CD4-positive, alpha-beta T cell treated with Interleukin-21 for 1 hour (primary cell): ENCODE measurements around the gene SSNA1.

Experiments used
- DNase-seq: peaks from one replicate; pipeline ENCODE4 v3.0.0-alpha.2; 2020

The SSNA1 gene

DNA sequence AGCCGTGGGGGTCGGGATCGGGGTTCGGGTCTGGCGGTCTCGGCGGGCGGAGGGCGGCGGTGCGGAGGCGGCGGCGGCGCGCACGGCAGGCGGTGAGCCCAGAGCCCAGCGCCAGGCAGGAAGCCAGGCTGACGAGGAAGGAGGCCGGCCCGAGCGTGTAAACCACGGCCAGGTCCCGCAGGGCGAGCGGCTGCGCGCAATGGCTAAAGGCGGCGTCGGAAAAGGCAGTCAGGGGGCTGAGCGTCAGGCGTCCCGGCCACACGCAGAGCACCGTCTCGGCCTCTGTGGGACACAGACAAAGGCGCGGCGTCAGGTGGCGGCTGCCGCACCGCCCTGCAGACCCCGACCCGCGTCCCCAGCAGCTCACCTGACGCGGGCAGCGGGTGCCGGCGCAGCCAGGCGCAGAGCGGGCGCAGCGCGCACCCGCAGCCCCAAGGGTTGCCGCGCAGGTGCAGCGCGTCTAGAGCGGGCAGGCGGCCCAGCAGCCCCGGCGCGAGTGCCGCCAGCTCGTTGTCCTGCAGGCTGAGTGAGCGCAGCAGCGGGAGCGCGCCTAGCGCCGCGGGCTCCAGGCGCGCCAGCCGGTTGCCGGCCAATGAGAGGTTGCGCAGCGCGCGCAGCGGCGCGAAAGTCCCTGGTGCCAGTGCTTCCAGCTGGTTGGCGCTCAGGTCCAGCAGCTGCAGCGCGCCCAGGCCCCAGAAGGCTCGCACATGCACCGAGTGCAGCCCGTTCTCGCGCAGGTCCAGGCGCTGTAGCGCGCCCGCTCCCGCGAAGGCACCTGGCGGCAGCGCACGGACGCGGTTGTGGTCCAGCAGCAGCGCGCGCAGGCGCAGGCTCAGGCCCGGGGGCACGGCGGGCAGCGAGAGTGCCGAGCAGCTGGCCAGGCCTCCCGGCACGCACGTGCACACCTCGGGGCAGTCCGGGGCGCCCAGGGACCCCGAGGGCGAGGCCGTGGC lies 19.3 kb upstream of the SSNA1 start:
- no peak for DNase-seq

DNA sequence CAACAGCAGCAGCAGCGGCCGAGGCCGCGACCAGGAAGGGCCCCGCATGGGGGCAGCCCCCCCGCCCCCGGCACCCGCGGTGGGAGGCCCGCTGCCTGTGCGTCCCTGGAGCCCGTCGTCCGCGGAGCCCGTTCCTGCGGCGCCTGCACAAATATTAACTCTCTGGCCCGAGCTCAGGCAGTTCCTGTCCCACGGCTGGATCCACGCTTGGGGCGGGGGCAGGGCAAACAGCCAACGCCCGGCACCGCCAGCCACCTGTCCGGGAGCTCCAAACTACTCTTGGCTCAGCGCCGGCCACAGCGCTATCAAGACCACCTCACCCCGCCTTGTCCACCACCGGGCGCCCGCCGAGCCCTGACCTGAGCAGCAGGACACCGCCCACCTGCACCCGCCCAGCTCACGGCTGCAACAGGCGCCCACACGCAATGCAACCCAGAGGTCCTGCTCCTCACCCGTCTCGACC lies 18.5 kb upstream of the SSNA1 start, which contains the start of gene LRRC26:
TSS of gene LRRC26 (minus strand) at position 156 of the 463 bp plus-strand sequence. CDS start at position 48, 108 bp downstream.
- no peak for DNase-seq

- DNase-seq = no peak
Measured at GRCh38 chr9:137170486-137171148, 17.9 kb upstream of the SSNA1 start.

DNA sequence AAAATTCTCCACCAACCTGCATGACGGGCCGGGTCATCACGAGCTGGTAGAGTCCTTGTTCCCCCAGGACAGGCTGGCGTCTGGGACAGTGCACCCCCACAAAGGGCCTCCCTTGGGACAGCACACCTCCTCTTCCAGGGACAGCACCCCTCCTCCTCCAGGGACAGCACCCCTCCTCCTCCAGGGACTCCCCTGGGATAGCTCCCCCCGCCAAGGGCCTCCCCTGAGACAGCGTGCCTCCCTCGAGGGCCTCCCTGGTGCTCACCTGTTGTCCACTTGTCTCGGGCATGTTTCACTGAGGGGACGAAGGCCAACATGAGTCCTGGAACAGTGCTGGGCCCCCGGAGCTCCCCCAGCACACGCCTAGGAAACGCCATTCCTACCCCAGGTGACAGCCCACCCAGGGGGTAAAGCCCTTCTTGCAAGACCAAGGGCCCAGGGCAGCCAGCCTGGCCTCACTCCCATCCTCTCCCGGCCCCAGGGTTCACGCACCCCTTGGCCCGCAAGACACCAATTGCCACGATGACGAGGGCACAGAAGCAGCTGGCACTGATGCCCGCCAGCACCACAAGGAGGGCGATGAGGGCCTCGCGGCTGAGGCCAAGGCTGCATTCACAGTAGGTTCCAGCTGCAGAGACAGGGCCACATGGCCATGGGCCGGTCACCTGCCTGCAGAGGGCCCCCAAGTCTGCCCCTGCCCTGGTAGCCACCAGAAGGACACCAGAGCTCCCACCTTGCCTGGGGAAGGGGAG lies 17.2 kb upstream of the SSNA1 start:
- DNase-seq = no peak

DNA sequence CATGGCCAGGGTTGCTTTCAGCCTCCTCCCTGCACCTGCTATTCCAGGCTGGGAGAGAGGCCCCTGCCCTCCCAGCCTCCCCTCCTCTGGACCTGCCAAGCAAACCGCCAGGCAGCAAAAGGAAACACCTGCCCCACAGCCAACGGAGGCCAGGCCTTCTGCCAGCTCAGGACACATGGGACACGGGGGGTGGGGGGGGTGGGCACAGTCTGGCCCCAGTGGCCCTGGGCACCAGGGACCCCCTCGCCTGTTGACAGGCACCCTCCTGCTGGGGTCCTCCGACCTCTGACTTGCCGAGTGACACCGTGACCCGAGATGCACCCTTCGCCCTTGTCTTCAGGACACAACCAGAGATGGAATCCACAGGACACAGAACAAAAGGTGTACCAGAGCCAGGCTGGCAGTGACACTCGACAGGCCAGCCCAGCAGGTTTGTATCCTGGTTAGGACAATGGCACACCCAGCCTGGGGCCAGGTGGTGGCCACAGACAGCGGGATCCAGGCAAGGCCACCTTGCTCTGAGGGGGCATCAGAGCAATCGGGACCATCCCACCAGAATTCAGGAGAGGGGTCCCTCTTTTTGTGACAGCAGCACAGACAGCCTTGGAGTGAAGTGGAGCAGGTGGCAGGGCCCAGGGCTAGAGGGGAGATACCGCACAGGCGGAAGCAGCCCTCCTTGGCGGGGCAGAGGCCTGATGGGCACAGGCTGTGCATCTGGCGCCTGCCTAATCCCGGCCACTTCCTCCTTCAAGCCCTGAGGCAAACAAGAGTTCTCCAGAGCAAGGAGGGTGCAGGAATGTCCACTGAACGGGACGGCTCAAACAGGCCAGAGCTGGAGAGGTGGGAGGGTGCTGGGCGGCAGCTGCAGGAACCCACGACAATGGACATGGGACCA lies 15.3 kb upstream of the SSNA1 start:
- no peak for DNase-seq

DNA sequence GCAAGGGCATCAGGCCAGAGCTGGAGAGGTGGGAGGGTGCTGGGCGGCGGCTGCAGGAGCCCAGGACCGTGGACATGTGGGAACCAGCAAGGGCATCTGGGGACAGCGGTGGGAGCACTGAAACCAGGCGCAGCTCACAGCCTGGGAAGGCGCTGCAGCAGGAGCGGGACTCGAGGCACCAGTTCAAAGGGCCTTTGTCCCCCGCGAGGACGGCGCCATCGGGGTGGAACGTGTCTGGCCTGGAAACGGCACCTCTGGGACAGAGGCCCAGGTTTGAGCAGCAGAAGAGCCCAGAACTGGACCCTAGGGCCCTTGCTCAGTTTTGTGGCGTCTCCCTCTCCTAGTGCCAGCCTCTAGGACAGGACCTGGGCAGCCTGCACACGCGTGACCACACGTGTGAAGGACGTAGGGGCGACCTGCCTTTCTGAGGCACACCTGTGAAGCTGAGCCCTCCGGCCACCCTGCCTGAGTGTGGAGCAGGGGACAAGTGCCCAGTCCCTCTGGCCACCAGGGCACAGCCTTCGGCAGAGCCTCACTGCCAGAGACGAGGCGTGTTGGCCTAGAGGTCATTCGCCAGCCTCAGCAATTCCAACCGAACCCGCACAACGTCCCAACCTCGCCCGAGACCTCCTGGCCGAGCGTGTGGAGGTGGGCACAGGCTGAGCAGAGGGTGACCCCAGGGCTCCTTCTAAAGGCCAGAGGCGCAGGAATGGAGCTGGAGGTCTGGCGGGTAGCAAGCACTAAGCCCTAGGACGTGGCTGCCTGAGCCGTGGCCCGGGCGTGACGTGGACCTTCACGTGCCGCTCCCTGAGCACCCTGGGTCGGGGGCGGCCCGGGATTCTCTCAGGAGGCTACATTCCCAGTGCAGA lies 14.4 kb upstream of the SSNA1 start:
- no peak for DNase-seq

- DNase-seq = no peak
Measured at GRCh38 chr9:137174722-137175293, 13.7 kb upstream of the SSNA1 start.

- DNase-seq = no peak
Measured at GRCh38 chr9:137175345-137175961, 13.0 kb upstream of the SSNA1 start.

- peak; percentile 35 for DNase-seq
Measured at GRCh38 chr9:137176302-137177182, 11.9 kb upstream of the SSNA1 start.

DNA sequence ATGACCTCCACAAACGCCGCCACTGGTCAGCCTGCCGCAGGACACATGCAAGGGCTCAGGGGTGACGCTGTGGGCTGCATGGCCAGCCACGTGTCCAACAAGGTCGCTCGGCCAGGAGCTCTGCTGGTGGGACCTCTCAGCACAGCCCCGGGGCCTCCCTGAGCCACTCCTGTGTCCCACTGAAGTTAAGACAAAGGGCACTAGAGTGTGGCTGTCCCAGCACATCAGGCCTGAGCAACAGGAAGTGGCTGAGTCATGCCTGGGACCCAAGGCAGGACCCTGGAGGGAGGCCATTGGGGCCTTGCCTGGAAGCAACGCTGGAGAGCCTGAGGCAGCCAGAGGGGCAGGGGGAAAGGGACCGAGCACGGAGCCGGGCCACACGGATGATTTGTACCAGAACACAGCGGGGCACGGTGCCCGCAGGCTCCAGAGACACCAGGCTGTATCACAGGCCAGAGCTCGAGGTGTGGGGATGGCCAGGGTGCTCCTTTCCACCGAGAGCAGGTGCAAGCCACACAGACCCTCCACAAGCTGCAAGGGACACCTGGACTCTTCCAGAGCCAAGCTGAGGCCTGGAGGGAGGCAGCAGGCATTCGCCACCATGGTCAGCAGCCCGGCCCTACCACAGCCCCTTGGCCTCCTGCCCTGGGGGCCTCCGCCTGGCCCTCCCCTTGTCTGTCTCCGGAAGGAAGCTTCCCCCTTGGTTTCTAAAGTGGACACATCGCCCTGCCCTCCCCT lies 10.1 kb upstream of the SSNA1 start:
- no peak for DNase-seq

DNA sequence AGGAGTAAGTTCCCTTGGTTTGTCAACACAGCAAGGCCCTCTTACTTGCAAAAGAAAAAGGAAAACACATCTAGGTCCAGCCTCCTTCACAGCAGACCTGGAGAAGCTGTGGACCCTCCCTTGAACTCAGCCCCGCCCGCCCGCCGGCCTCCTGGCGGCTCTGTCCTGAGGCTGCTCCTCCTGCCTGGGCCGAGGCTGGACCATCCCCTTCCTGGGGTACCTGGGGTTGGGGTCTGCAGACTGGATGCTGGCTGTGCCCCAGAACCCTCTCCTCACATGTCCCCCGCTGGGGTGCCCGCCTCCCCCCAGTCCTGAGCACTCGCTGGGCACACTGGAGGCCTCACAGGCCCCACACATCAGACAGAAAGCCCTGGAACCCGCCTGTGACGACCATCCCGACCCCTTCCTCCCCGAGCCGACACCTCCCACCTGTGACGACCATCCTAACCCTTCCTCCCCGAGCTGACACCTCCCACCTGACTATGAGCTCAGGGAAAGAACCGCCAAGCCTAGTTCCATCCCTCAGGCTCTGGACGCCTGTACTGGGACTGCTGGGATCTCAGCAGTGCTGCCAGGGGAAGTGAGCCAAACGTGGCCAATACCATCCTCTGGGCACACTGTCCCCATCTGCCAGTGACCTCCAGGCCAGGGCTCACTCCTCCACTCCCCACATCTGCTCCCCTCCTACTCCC lies 9.4 kb upstream of the SSNA1 start:
- DNase-seq = no peak

DNA sequence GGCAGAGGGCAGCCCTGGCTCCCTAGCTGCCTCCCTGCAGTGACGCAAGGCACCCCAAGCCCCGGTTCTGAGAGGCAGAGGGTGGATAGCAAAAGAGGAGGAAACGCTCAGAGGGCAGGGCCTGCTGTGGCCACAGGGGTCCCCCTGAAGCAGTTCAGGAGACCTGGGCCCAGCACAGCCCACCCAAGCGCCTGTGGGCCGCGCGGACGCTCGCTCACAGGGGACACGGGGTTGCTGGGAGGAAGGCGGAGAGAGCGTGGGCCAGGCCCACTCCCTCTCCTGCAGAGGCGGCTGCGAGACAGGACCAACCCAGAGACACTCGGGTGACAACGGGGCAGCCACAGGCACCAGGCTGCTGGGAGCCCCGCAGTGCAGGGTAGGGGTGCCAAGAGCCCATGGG lies 8.7 kb upstream of the SSNA1 start:
- no peak for DNase-seq

DNA sequence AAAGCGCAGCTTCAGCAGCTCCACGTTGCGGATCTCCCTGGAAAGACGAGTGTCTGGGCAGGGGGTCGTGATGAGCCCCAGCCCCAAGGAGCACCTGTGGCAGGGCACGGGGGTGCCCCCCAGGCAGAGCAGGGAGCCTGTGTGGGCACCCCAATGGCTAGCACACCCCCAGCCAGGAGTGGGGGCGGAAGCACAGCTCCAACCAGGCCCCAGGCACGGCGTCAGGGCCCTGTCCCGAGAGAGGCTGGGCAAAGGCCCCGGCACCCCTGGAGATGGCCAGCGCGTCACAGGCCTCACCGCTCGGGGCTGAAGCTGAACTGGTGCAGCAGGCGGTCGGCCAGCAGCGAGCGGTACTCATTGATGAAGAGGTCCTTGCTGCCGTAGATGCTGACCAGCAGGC lies 8.0 kb upstream of the SSNA1 start:
- no peak for DNase-seq

DNA sequence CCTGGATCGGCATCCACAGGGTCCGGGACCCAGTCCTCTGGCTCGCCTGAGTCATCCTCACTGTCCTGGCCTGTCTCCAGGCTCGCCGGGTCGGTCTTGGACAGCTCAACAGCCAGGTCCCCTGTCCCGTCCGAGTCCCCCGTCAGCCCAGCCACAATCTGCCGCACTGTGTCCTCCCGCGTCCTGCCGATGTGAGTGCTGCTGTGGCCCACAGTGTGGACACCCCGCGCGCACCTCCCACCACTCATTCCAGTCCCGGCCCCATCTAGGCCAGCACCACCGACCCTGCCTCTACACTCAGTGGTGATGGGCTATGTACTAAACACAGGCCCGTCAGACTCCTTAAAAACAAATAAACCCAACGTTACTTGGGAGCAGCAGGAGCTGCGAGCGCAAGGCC lies 6.8 kb upstream of the SSNA1 start:
- no peak for DNase-seq

DNA sequence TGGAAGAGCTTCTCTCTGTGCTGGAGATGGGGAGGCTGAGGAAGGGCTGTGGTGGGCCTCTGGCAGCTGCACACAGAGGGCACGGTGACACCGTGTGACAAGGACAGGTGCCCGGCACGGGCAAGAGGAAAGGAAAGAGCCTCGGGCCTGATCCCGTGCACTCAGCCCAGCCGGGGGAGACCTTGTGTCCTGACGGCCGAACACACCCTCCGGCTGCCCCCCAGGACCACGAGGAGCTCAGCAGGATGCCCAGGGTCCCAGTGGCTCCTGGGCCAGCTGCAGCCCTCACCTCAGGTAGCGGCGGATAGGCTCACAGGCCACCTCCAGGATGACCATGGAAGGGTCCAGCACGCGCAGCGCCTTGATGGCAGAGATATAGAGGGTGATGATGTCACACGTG lies 5.6 kb upstream of the SSNA1 start:
- no peak for DNase-seq

DNA sequence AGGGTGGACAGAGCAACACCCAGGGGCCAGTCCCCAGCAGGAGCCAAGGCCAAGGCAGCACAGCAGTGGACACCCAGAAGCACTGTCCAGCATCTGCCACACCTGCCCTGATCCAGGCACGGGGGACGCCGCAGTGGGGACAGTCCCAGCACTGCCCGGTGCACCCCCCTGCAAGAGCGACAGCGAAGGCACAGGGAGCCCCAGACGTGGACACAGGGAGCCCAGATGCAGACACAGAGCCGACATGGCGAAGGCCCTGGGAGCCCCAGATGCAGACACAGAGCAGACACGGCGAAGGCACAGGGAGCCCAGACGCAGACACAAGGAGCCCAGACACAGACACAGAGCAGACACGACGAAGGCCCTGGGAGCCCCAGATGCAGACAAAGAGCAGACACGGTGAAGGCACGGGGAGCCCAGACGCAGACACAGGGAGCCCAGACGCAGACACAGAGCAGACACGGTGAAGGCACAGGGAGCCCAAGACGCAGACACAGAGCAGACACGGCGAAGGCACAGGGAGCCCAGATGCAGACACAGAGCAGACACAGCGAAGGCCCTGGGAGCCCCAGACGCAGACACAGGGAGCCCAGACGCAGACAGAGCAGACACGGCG lies 4.4 kb upstream of the SSNA1 start:
- no peak for DNase-seq

- DNase-seq = no peak
Measured at GRCh38 chr9:137184881-137185660, 3.4 kb upstream of the SSNA1 start.
